Measurements from ENCODE around the gene C22orf23. TPM values are rescaled to one million over a fixed set of nuclear protein-coding genes. Genes with fewer than 3 reads are reported as not detected.

C22orf23 gene
- total and polyA plus RNA-seq, 9 of the 15 experiments (the other 6 are each of a cell fraction or from before 2014, with no cell fraction given), result 0.25 to 1.0 (median 0.53) TPM

DNA sequence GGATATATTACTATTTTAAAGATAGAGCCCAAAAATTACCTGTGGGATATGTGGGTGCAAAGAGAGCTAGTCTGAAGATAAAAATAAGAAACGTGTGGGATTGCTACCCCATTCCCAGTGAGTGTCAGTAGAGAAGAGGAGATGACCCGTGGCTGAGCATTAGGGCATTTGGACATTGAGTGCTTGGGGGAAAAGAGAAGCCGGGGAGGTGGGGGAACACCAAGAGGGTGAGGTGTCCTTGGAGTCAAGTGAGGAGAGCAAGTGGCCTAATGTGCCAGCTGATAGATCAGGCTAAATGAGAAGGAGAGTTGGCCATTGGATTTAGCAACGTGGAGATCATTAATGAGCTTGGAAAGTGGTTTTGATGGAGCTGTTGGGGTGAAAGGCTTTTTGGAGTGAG, 1.3 kb upstream of the C22orf23 start (continued):
- TF ChIP-seq, protein P1, sequence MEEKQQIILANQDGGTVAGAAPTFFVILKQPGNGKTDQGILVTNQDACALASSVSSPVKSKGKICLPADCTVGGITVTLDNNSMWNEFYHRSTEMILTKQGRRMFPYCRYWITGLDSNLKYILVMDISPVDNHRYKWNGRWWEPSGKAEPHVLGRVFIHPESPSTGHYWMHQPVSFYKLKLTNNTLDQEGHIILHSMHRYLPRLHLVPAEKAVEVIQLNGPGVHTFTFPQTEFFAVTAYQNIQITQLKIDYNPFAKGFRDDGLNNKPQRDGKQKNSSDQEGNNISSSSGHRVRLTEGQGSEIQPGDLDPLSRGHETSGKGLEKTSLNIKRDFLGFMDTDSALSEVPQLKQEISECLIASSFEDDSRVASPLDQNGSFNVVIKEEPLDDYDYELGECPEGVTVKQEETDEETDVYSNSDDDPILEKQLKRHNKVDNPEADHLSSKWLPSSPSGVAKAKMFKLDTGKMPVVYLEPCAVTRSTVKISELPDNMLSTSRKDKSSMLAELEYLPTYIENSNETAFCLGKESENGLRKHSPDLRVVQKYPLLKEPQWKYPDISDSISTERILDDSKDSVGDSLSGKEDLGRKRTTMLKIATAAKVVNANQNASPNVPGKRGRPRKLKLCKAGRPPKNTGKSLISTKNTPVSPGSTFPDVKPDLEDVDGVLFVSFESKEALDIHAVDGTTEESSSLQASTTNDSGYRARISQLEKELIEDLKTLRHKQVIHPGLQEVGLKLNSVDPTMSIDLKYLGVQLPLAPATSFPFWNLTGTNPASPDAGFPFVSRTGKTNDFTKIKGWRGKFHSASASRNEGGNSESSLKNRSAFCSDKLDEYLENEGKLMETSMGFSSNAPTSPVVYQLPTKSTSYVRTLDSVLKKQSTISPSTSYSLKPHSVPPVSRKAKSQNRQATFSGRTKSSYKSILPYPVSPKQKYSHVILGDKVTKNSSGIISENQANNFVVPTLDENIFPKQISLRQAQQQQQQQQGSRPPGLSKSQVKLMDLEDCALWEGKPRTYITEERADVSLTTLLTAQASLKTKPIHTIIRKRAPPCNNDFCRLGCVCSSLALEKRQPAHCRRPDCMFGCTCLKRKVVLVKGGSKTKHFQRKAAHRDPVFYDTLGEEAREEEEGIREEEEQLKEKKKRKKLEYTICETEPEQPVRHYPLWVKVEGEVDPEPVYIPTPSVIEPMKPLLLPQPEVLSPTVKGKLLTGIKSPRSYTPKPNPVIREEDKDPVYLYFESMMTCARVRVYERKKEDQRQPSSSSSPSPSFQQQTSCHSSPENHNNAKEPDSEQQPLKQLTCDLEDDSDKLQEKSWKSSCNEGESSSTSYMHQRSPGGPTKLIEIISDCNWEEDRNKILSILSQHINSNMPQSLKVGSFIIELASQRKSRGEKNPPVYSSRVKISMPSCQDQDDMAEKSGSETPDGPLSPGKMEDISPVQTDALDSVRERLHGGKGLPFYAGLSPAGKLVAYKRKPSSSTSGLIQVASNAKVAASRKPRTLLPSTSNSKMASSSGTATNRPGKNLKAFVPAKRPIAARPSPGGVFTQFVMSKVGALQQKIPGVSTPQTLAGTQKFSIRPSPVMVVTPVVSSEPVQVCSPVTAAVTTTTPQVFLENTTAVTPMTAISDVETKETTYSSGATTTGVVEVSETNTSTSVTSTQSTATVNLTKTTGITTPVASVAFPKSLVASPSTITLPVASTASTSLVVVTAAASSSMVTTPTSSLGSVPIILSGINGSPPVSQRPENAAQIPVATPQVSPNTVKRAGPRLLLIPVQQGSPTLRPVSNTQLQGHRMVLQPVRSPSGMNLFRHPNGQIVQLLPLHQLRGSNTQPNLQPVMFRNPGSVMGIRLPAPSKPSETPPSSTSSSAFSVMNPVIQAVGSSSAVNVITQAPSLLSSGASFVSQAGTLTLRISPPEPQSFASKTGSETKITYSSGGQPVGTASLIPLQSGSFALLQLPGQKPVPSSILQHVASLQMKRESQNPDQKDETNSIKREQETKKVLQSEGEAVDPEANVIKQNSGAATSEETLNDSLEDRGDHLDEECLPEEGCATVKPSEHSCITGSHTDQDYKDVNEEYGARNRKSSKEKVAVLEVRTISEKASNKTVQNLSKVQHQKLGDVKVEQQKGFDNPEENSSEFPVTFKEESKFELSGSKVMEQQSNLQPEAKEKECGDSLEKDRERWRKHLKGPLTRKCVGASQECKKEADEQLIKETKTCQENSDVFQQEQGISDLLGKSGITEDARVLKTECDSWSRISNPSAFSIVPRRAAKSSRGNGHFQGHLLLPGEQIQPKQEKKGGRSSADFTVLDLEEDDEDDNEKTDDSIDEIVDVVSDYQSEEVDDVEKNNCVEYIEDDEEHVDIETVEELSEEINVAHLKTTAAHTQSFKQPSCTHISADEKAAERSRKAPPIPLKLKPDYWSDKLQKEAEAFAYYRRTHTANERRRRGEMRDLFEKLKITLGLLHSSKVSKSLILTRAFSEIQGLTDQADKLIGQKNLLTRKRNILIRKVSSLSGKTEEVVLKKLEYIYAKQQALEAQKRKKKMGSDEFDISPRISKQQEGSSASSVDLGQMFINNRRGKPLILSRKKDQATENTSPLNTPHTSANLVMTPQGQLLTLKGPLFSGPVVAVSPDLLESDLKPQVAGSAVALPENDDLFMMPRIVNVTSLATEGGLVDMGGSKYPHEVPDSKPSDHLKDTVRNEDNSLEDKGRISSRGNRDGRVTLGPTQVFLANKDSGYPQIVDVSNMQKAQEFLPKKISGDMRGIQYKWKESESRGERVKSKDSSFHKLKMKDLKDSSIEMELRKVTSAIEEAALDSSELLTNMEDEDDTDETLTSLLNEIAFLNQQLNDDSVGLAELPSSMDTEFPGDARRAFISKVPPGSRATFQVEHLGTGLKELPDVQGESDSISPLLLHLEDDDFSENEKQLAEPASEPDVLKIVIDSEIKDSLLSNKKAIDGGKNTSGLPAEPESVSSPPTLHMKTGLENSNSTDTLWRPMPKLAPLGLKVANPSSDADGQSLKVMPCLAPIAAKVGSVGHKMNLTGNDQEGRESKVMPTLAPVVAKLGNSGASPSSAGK (IDR thresholded peaks at IDR 0.05), result no peak
- TF ChIP-seq ATF6 (CRISPR knock-in tag; IDR thresholded peaks at IDR 0.05), result no peak
- no peak for TF ChIP-seq ARHGAP35 (IDR thresholded peaks at IDR 0.05; ENCODE audit: partially characterized antibody)
- TF ChIP-seq FOXA1 (IDR thresholded peaks at IDR 0.05; ENCODE audit: borderline replicate concordance), result no peak
- TF ChIP-seq DDX20 (tag; IDR thresholded peaks at IDR 0.05; ENCODE audit: low read depth), result no peak
- TF ChIP-seq LEF1 (IDR thresholded peaks at IDR 0.05), result no peak
- TF ChIP-seq NR3C1 (CRISPR knock-in tag; IDR thresholded peaks at IDR 0.05), result no peak

Data from K562 (cell line).